Kasumi-1 (cell line): Measurements from ENCODE around the gene ALOX12B.
"Not testable (repeated sequence)": the region's sequence is repeated elsewhere in the genome, so short reads cannot be mapped to it uniquely, and the experiment has no call there.

ENCODE experiments used
- DNase-seq, 2 experiments: peaks; one replicate each; lab custom pipeline; 2025; lab: John Stamatoyannopoulos, UW

The ALOX12B gene

DNA sequence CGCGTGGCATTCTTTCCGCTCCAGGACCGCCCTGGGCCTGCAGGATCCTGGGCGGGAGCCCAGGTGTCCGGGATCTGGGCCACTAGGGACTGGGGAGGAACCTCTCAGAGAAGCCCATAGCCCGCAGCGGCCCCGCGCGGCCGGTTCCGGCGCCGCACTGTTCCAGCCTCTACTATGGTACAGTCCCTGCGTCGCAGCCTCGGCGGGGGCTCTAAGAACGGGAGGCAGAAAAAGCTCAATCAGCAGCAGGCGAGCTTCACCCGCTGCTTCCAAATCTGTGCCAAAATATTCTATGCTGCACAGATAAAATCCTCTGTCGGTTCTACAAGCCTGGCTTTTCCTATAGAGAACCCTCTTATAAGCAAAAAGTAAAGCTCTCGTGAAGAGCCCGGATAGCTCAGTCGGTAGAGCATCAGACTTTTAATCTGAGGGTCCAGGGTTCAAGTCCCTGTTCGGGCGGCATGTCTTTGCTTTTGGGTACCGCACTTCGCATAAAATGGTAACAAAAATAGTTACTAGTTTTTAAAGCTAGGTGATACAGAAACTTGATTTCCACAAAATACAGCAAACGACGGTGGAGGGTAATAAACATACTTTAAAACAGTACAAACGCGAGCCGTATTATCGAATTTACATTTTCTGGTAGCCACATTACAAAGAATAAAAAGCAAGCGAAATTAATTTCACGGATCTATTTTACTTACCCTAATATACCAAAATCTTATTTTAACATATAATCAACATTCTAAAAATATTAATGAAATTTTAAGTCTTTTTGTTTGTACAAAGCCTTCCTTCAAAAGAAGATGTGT, 31.5 kb upstream of the ALOX12B start:
- peak; percentile 38 to 49 for DNase-seq

DNA sequence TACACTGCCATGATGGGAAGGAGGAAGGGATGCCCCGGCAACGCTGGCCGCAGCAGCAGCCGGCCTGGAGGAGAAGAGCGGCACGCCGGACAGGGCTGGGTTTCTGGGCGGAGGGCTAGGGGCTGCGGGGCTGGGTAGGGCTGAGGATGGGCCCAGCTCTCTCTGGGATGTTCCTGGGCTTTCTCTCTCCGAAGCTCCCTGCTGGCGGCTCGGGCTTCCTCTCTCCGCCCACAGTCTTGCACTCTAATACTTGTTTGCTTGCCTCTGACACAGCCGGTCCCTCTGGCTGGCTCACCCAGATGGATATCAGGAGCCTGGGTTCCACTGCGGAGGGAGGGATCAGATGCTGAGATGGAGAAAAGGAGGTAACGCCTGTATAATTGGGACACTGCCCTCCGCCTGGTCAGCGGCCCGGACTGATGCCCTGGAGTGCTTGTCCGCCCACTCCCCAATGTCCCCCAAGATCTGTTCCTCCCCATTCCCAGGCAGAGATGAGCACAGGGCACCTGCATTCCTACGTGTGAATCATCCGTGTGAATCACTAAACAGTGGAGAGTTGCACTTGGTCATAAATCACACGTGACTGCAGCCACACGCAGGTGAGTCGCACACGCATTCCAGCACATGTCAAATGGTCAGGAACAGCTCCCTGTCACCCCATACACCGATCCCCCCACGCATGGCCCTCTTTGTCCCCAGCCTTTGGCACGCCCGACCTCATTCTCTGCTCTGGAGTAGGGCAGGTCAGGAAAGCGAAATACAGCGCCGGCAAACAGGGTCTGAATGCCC, 30.7 kb upstream of the ALOX12B start, which contains the start of gene ALOXE3:
ALOXE3 (minus strand) TSS at position 535 of the 789 bp plus-strand sequence; CDS start at position 11, 524 bp downstream.
- no peak for DNase-seq

DNA sequence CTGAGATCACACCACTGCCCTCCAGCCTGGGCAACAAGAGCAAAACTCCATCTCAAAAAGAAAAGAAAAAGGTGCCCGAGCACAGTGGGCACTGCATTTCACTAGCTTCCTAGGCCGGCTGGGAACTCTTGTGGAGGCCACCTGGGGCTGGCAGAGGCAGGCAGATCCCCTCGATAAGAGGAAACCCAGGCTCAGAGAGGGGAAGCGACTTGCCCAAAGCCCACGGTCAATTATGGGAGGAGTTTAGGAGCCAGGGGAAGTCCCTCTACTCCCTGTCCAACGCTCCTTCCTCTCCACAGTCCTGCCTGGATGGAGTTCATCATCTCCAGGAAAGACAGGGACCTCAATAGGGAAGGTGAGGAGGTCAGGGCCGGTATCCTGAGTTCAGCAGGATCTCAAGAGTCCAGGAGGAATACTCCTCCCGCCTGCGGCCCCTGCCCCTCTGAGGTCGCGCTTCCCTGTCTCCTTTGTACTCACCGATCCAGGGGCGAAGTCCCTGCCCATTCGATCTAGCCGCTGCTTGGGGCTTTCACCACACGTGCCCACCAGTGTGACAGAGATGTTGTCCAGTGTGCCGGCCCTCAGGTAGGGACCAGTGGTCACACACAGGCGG, 30.0 kb upstream of the ALOX12B start:
- no peak for DNase-seq

DNA sequence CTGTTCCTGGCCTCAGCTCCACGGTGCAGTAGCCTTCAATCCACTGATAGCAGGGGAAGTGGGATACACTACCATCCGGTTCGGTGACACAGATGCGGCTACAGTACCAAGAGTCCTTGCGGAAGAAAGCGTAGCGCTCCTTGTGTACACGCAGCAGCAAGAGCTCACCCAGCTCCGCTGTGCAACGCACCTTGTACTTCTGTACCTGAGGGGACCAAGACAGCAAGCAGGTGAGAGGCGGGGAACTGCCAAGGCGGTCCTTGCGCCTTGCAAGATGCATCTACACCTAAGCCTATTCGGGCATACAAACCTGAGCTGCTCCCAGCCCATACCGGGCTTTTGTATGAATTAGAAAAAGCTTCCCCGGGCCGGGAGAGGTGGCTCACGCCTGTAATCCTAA, 29.3 kb upstream of the ALOX12B start:
- no peak for DNase-seq

DNA sequence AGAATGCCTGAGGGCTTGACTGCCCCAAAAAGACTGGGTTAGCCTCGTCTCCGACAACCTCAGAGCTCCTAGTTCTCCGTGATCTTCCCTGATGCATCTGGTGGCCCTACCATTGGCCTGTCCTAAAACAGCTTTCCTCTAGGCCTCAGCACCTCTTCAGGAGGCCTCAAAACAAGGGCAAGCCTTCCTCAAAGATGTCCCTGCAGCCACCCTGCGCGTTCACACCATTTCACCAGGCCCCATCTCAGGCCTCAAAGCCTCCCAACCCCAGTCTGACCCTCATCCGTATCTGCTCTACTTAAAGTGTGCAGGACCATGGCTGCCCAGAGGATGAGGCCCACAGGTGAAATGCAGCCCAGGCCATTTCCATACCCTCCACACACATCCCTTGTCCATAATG, 23.4 kb upstream of the ALOX12B start:
- no peak for DNase-seq

DNA sequence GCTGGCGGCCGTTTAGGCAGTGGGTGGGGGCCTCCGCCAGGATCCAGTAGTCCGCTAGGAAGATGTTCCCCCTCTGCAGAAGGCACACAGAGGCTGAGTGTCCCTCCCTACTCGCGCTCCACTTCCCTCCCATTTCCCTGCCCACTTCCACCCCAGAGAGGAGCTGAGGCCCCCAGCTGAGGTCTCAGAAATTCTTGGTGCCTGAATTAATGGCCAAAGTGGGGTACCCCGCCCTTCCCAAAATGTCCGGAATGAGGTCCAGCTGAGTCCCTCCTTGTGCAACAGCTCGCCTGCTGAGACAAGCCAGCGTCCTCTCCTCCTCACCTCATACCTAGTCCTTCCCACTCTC, 22.9 kb upstream of the ALOX12B start:
- no peak for DNase-seq

DNA sequence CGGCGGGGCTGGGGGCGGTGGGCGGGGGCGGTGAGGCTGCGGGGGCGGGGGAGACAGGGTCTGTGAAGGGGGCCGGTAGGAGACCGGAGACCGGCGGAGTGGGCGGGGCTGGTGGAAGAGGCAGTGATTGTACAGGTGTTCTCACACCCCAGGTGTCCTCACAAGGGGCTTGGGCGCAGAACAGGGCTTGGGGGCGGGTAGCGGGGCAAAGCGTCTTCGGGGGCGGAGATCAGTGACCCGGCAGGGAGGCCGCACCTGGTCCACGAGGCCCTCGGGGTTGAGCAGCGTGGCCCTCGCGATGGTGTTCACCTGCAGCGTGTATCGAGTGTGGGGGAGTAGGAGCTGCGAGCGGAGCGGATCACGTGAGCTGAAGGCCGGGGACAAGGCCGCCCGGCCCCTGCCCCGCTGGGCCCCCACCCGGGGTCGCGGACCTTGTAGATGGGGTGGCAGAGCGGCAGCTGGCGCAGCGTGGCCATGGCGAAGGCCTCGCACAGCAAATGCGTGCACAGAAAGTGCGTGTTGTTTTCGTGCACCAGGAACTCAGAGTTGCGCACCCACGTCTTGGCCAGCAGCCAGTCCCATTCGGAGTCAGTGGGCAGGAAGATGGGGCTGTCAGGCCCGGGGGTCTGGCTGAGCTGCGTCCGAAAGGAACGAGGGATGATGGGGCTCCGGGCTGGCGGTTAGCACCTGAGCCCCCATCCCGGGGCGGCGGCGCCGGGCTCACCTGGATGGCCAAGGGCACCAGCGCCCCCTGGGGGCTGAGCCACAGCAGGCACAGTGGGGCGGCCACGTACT, 22.3 kb upstream of the ALOX12B start:
- DNase-seq, result no peak

DNA sequence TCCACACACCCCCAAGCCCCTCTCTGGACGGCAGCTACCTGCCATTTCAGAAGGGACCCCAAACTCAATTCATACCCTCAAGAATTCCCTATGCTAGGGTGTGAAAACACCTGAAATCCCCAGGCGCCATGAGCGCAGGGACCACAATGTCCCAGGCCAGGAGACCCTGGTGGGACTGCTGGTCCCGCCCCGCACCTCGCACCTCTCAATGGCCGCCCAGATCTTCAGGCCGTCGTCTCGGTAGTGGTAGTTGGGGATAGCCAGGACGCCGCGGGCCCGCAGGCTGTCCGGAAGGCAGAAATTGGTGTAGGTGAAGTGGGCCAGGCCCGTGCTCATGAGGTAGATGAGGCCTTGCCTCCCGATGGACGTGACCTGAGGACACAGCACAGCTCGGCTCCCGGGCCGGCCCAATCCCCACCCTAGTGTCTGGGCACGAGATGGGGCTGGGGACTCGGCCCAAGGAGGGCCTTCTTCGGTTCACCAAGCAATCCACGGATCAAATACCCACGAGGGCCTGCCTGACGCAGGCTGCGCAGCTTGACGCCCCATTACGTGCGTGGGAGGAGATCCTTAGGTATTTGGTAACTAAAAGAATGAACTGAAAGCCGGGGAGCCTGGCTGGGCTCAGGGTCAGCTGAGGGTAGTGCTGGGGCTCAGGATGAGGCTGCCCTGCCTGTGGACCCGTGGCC, 21.6 kb upstream of the ALOX12B start:
- no peak for DNase-seq

DNA sequence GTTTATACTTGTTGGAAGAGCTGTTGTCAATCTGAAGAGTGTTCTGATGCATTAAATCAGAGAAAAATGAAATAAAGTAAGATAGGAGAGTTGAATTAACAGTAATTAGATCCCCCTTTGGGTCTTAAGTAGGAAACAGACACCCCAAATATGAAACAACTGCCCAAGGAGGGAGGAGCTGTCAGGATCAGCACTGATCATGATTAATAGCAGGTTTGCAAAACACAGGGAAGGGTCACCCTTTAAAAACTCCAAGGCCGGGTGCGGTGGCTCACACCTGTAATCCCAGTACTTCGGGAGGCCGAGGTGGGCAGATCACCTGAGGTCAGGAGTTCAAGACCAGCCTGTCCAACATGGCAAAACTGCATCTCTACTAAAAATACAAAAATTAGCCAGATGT, 19.5 kb upstream of the ALOX12B start:
- not testable (repeated sequence) for DNase-seq

DNA sequence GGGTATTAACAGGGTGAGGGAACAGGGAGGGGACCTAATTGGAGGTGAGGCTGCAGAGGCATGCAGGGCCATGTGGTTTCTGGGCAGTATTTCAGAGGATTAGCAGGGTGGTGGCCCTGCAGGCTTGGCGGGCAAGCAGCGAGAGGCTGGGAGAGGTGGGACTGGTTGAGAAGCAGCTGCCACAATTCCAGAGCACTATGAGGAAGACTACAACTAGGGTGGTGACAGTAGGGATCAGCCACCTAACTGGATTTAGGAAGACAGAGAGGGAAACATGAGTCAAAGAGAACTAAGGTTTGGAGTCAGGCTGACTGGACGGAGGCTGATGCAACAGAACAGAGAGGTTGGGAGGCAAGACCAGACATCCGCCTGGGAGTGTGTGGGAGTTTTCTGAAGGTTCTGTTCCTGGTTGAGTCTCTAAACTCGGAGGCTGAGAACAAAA, 18.5 kb upstream of the ALOX12B start:
- no peak for DNase-seq

DNA sequence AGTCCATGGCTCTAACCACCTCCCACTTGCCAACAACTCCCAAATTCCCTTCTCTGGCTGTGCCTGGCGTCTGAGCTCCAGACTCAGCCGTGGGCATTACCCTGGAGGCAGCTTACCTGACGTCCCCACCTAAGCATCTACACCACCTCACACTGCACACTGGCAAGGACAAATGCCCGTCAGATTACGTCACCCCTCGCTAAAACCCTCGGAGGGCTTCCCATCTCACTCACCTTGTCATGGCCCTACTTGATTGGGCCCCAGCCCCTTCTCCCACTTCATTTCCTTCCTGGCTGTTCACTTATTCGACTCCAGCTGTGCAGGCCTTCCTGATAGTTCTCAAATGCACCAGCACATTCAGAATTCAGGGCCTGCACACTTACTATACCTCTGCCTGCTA, 17.4 kb upstream of the ALOX12B start:
- no peak for DNase-seq

DNA sequence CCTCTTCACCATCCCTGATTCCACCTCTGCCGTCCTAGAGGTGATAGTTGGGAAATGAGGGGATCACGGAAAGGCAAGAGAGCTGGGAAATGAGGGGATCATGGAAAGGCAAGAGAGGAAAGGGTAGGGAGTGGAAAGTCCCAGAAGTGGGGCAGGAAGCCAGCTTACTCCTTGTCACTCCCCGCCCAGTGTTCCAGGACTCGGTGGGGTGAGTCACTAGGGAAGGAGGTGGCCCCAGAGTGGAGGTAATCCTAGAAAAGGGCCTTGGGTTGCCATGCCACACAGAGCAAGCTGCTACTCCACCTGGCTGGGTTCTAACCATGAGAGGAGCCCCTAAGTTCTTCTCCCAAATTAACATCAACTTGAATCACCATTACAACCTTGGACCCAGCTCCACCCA, 16.0 kb upstream of the ALOX12B start:
- DNase-seq, result no peak

DNA sequence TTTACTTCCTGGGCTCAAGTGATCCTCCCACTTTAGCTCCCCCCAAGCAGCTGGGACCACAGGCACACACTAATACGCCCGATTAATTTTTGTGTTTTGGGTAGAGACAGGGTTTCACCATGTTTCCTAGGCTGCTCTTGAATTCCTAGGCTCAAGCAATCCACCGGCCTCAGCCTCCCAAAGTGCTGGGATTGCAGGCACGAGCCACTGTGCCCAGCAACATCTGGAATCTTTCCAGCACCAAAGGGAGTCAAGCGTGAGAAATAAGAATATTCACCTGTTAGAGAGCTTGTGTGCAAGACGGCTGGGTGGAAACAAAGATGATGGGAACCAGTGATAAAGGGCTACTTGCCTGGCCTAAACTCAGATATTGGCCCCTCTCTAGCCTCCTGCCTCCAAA, 14.2 kb upstream of the ALOX12B start:
- no peak for DNase-seq

DNA sequence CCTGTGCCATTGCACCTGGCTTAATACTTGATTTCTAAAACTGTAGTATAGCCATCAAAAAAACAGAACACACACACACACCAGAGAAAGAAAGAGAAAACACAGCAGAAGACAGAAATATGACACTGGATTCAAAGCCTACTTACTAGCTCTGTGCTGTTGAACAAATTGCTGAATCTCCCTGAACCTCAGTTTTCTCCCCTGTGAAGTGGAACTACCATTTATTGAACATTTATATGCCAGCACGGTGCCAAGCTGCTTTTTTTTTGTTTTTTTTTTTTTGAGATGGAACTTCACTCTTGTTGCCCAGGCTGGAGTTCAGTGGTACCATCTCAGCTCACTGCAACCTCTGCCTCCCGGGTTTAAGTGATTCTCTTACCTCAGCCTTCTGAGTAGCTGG, 13.2 kb upstream of the ALOX12B start:
- no peak for DNase-seq

DNA sequence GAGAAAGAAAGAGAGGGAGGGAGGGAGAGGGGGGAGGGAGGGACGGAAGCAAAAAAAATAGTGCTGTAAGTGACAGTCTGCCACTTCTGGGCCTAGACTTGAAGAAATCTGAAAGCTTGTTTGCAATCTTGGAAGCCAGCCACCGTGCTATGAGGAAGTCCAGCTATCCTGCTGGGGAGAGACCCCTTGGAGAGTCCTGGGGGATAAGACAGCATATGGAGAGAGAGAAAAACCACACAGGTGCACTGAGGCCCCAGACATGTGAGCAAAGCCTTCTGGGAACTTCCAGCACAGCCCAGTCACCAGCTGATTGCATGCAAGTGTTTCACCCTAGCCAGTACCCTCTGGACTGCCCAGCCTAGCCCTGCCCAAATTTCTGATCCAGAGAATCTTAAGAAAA, 12.6 kb upstream of the ALOX12B start:
- no peak for DNase-seq

DNA sequence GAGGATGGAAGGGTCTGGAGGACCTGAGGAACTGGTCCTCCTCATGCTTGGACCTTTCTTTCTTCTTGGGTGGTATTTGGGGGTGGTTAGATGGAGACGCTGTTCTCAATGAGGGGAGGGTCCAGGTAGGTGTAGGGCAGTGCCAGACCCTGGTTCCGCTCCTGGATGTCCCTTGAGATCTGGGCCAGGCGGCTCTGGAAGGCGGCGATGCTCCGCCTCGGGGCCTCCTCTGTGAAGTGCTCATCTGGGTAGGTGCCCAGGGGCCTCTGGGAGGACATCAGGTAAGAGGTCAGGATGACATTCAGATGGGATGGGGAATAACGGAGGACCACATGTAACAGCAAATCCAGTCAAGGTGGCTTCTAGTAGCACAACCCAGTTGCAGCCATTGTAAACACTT, 9.0 kb upstream of the ALOX12B start:
- no peak for DNase-seq

DNA sequence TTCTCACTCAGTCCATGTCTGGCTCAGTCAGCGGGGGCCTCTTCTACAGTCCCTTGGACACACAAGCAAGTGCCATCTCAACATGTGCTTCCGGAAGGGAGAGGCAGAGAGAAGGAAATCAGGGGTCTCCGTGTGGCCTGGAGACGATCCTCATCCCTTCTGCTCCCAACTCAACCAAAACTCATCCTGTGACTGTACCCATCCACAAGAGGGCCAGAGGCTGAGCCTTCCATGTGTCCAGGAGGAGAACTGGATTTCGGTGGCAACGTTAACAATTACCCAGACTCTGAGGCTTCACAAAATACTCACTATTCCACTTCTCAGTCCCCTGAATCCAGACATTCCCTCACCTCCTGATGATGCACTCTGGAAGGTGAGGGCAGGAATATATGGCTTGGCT, 7.8 kb upstream of the ALOX12B start:
- no peak for DNase-seq

DNA sequence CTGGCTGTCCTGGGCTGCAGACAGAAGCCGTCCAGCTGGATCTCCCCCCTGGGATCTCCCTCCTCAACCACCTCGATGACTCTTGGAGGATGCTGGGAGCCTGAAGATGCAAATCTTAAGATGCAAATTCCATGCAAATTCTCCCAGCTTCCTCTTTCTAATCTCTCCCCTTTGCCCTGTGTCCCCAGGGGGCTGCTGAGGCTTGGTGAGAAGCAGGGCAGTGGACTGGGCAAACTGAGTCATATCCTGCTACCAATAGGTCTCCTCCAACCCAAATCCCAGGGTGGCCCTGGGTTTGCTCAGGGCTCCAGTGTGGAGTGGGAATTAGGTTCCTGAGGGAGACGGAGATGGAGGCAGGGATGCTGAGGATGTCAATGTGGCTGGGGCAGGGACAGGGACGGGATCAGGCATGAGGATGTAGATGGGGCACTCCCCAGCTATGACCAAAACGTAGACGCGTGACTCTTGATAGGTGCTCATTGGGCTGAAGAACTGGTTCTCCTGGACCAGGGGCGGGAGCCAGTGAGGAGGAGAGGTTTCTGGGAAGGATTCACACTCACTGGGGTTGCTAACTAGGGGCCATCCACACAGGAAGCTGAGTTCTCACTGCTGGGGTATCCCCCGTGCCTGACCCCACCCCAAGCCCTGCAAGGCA, 3.6 kb upstream of the ALOX12B start:
- DNase-seq, result no peak

DNA sequence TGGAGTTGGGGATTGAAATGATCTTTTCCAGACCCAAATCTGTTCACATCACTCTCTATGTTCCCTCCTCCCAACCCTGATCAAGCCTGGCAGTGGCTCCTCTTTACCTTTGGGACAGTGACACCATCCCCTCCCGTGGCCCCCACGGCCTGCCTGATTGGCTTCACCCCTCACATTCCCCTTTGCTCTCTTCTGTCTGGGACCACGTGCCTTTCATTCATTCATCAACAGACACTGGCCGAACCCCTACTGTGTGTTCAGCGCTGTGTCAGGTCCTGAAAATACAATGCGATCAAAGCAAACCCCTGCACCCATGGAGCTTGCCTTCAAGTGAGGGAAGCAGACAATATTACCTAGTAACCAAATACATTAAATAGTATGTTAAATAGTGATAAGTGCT, 2.2 kb upstream of the ALOX12B start:
- DNase-seq, result no peak

DNA sequence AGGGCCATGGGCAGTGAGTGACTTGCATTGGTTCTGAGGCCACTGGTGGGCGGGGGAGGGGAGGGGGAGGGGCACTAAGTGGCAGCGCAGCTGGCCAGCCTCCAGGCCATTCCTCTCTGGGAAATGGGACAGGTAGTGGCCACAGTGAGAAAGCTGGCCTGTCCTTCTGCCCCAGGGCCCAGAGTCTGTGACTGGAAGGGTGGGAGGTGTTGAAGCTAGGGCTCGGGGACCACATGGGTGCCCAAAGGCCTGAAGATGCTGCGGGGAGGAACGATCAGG, 375 bp upstream of the ALOX12B start:
- DNase-seq, result no peak

DNA sequence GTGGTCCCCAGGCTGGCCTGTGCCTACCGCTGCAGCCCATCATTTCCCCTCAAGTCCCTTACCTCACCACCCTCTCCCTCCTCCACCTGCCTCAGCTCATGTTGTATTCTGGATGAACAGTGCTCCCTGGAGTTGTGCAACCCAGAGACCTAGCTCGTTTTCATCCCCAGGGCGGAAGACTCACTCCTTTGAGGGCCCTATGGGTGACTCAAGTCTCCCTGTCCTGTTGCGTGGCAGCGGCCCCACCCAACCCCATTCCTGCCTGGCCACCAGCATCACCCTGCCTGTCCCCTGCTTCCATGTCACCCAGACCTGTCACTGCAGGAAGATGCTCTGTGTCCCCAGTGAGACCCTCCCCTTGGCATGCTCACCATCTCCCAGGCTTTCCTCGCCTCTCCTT, 3.3 kb downstream of the ALOX12B start:
- no peak for DNase-seq
